Prostate gland (tissue), 2 donors: ENCODE results near the gene RNF169.

ENCODE experiments used
- POLR2A ChIP-seq: fragments of 450-650 bp; IDR thresholded peaks from one replicate; pipeline ENCODE4 v1.6.1; 2016; ENCODE audit warnings: antibody characterized with exemption, mild to moderate bottlenecking
- POLR2AphosphoS5 ChIP-seq: sonication (generic); formaldehyde crosslinking; IDR thresholded peaks from one replicate; pipeline ENCODE4 v1.6.1; 2017; ENCODE audit warnings: antibody characterized with exemption
- TF ChIP-seq, protein P1 (sequence below), 4 experiments: fragments of 200-600 bp in 2 of 4; fragments of 450-650 bp in 2 of 4; sonication (generic) in 2 of 4; IDR thresholded peaks; 1 replicate in 3 of 4; 2 replicates in 1 of 4; pipeline ENCODE4 v1.5.1; 2016 to 2019; ENCODE audit warnings: antibody characterized with exemption in 4 of 4, mild to moderate bottlenecking in 2 of 4, moderate library complexity in 2 of 4

DNA sequence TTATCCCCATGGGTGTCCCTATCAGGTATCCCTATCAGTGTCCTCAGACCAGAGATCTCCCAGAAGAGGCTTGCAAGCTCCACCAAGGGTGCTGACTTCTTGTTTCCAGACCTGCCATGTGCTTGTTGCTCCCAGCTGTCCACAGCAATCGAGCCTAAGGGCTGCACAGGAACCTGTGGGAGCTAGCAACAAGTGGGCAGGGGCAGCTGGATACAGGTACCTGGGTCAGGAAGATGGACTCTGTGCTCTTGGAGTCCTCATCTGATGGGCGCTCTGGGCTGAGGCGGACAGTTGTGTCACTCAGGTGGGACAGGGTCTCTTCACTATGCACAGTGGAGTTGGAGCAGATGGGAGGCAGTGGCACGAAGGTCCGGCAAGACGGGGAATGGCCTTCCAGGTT is 99.2 kb downstream of the RNF169 start:
- TF ChIP-seq, protein P1, sequence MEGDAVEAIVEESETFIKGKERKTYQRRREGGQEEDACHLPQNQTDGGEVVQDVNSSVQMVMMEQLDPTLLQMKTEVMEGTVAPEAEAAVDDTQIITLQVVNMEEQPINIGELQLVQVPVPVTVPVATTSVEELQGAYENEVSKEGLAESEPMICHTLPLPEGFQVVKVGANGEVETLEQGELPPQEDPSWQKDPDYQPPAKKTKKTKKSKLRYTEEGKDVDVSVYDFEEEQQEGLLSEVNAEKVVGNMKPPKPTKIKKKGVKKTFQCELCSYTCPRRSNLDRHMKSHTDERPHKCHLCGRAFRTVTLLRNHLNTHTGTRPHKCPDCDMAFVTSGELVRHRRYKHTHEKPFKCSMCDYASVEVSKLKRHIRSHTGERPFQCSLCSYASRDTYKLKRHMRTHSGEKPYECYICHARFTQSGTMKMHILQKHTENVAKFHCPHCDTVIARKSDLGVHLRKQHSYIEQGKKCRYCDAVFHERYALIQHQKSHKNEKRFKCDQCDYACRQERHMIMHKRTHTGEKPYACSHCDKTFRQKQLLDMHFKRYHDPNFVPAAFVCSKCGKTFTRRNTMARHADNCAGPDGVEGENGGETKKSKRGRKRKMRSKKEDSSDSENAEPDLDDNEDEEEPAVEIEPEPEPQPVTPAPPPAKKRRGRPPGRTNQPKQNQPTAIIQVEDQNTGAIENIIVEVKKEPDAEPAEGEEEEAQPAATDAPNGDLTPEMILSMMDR (IDR thresholded peaks at IDR 0.05) = no peak
- TF ChIP-seq POLR2AphosphoS5 (no peak), POLR2A (no peak)
